IPS-15b (cell line): ENCODE data around the gene EFCAB10.

Experiments used
- H3K27me3 ChIP-seq: one replicate; pipeline ENCODE4 v1.6.1; 2013; ENCODE audit warnings: low read length; ENCODE audit not compliant: control insufficient read depth, insufficient read depth
- H3K36me3 ChIP-seq: one replicate; pipeline ENCODE4 v1.6.1; 2013; ENCODE audit warnings: low read length; ENCODE audit not compliant: control insufficient read depth, insufficient read depth
- H3K4me1 ChIP-seq: one replicate; pipeline ENCODE4 v1.6.1; 2013; ENCODE audit warnings: mild to moderate bottlenecking, low read length; ENCODE audit not compliant: control insufficient read depth, insufficient read depth
- H3K4me3 ChIP-seq: one replicate; pipeline ENCODE4 v1.5.1; 2013; ENCODE audit warnings: low read depth, low read length
- H3K9ac ChIP-seq: one replicate; pipeline ENCODE4 v1.6.1; 2013; ENCODE audit warnings: low read depth, mild to moderate bottlenecking, low read length
- H3K9me3 ChIP-seq: one replicate; pipeline ENCODE4 v1.6.1; 2013; ENCODE audit warnings: mild to moderate bottlenecking, low read length; ENCODE audit not compliant: control insufficient read depth, insufficient read depth

The EFCAB10 gene, protein sequence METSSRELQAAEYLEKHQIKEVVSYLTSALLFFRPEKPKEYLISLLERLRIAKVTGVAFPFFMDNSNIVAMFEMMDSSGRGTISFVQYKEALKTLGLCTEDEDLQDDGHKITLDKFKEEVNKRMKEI

DNA sequence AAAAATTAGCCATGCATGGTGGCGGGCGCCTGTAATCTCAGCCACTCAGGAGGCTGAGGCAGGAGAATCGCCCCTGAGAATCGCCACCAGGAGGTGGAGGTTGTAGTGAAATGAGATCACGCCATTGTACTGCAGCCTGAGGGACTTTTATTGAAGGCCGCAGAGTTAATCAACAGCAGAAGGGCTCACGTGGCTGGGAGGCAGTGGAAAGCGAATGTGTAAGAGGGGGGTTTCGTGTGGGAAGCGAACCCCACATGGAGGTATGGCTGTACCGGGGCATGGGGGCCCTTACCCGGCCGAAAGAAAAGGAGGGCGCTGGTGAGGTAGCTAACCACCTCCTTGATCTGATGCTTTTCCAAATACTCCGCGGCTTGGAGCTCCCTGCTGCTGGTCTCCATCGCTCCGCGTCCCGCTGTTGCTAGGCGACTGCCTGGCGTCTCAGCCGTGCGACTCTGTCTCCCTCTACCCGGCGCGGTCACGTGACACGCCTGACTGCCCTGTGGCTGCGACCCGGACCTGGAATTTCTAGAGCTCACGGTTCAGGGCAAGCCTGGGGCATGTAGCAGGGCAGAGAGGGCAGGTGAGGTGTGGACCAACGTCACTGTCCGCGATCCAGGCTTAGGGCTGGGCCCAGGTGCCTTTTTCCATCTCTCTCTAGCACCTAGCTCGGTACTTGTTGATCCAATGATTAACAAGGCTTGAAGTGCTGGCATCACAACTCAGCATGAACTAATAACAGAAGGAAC, at the start of gene EFCAB10:
Gene EFCAB10, minus strand, starts transcription at position 428 of the 746 bp plus-strand sequence. Its CDS starts 30 bp downstream, at position 398.
- H3K9ac ChIP-seq = peak within 1 kb of the TSS; percentile 38

DNA sequence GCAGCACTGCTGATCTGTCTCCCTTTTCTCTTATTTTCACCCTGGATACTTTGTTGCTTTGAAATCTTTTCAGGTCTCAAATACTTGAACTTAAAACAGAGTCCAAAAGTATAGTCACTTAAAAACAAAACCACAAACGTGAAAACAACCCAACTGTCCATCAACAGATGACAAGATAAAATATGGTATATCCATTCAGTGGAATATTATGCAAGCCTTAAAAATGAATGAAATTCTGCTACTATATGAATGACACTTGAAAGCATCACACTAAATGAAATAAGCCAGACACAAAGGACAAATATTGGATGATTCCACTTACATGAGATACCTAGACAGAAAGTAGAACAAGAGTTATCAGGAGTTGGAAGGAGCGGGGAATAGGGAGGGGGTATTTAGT, 44.7 kb upstream of the EFCAB10 start:
- Histone ChIP-seq H3K4me1 (no peaks in the 10 kb centered on the region), H3K4me3 (no peak overlapping the region), H3K27me3 (no peaks in the 10 kb centered on the region), H3K9me3 (no peaks in the 10 kb centered on the region), H3K9ac (no peak overlapping the region), H3K36me3 (peaks cover 27% of the 10 kb centered on the region)

More for the DNA sequence above, at the start of gene EFCAB10:
- H3K27me3 ChIP-seq = no peaks in the 10 kb centered on the region
- peak within 1 kb of the TSS; percentile 87 for H3K4me3 ChIP-seq
- no peaks in the 10 kb centered on the region for H3K36me3 ChIP-seq
- no peaks in the 10 kb centered on the region for H3K9me3 ChIP-seq
- no peaks in the 10 kb centered on the region for H3K4me1 ChIP-seq

DNA sequence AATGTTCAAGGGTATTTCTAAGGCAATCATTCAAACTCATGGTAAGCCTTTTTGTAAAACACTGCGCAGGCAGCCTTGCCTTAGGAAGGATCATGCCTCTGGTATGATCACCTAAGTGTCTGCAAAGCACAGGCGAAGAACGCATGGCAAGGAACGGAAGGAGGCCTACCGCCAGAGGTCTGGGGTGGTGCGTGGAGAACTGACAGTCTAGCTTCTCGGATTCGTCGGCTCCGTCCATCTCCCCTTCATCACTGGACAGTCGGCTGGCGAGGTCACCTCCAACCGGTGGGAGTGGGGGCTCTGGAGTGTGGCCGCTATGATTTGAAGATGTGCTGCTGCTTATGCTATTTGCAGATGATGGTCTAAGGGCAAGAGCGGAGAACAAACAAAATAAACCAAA, 42.6 kb upstream of the EFCAB10 start:
- Histone ChIP-seq H3K4me3 (no peak overlapping the region), H3K27me3 (no peaks in the 10 kb centered on the region), H3K4me1 (no peaks in the 10 kb centered on the region), H3K9ac (no peak overlapping the region), H3K36me3 (peaks cover 23% of the 10 kb centered on the region), H3K9me3 (no peaks in the 10 kb centered on the region)

DNA sequence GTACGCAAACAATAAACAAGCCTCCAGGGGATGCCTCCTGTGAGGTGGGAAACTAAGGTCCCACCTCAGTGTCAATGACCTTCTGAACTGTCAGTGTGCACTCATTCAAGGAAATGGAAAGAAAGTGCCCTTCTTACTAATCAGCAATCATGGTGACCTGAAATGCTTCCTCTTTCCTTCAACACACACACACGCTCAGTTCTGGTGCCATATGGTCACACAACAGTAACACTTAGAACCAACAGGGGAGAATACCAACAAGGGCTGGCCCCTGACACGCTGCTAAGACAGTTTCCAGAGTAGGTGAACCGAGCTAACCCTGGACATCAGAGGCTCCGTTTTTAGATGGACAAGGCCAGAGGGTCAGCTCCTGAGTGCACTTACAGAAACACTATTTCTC, 42.1 kb upstream of the EFCAB10 start:
- Histone ChIP-seq H3K9ac (no peak overlapping the region), H3K27me3 (no peaks in the 10 kb centered on the region), H3K4me3 (no peak overlapping the region), H3K36me3 (peaks cover 25% of the 10 kb centered on the region), H3K9me3 (no peaks in the 10 kb centered on the region), H3K4me1 (no peaks in the 10 kb centered on the region)

DNA sequence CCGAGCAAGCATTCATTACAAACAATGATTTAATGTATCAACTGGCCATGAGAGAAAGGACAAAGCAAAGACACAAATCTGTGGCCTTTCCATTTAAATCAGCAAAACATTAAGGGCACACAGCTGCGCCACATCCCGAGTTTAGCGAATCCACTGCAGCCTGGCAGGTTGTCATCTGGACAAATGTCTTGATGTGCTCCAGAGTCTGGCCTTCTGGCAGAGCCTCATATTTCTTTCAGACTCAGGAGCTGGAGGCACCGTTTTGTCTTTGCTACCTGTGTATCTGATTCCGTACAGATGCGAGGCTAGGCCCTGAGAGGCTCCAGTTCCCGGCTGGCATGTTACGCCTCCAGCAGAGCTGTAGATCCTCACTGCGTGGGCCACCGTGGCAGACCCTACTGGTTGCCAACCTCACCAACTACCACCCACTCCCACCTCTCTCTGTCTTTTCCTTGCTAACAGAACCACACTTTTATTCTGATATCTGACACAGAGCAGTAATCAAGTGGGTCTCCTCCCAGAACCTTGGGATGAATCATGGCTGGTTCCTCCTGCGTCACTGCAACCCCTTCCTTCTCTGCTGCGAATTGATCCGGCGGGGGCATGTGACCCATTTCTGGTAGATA, 40.9 kb upstream of the EFCAB10 start:
- no peaks in the 10 kb centered on the region for H3K4me1 ChIP-seq
- peaks cover 35% of the 10 kb centered on the region for H3K36me3 ChIP-seq
- no peaks in the 10 kb centered on the region for H3K9me3 ChIP-seq
- H3K4me3 ChIP-seq = no peak overlapping the region
- no peak overlapping the region for H3K9ac ChIP-seq
- no peaks in the 10 kb centered on the region for H3K27me3 ChIP-seq

DNA sequence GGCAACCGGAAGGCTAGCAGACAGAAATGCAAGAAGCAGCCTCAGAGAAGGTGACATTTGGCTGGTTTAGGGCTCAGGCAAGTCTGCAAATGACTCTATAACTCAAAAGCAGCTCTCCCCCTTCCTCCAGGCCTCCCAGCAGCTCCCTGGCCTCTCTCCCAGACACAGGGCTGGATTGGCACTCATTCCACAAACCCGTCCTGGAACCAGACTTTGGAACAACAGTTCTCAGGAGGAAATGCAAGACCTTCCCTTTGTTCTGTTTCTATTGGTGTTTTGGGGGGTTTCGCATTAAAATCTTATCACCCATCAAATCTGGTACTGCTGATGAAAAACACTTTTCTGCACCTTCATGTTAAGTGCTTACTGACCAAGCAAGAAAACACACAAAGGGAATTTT, 40.3 kb upstream of the EFCAB10 start:
- Histone ChIP-seq H3K4me1 (no peaks in the 10 kb centered on the region), H3K9me3 (no peaks in the 10 kb centered on the region), H3K4me3 (no peak overlapping the region), H3K9ac (no peak overlapping the region), H3K27me3 (no peaks in the 10 kb centered on the region), H3K36me3 (peaks cover 35% of the 10 kb centered on the region)

DNA sequence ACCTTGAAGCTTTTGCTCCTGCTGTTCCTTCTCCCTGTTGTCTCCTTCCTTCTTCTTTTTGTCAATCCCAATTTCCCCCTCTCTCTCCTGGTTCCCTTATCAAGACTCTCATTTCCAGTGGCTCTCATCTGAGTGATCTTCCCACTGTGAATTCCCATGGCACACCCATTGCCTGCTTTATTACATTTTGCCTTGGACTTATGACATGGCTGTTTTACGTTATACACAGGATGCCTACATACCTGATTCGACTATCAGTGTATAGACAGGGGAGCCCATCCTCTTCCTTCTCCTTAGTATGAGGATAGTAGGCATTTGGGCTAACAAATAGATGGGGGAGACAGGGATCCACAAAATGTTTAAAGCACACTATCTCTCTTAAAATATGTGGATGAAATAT, 39.9 kb upstream of the EFCAB10 start:
- H3K4me1 ChIP-seq = no peaks in the 10 kb centered on the region
- H3K27me3 ChIP-seq = no peaks in the 10 kb centered on the region
- H3K9ac ChIP-seq = no peak overlapping the region
- peaks cover 36% of the 10 kb centered on the region for H3K36me3 ChIP-seq
- H3K4me3 ChIP-seq = no peak overlapping the region
- H3K9me3 ChIP-seq = no peaks in the 10 kb centered on the region

DNA sequence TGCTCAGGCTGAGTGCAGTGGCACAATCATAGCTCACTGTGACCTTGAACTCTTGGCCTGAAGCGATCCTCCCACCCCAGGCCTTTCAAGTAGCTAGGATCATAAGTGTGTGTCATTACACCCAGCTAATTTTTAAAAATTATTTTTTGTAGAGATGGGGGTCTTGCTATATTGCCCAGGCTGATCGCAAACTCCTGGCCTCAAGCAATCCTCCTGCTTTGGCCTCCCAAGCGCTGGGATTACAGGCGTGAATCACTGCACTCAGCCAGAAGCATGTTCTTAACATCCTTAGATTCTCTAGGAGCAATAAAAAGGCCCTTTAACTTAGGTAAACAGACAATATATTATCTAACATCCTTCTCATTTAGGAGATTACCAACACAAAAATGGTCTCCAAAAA, 38.3 kb upstream of the EFCAB10 start:
- Histone ChIP-seq H3K4me1 (no peaks in the 10 kb centered on the region), H3K9ac (no peak overlapping the region), H3K4me3 (no peak overlapping the region), H3K9me3 (no peaks in the 10 kb centered on the region), H3K27me3 (no peaks in the 10 kb centered on the region), H3K36me3 (peaks cover 46% of the 10 kb centered on the region)

DNA sequence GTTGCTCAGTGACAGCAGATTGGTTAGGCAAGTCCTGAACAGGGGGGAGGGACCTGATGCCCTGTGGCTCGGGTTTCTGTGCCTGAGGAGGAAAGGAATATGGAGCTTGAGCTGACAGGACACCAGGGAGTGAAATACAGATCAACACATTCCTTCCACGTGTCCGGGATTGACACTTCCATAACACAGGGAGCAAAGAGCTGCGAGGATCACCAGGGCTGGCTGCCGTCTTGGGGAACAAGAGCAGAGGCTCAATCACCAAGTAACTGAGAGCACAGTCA, 36.7 kb upstream of the EFCAB10 start:
- no peak overlapping the region for H3K9ac ChIP-seq
- H3K4me3 ChIP-seq = no peak overlapping the region
- H3K36me3 ChIP-seq = peaks cover 51% of the 10 kb centered on the region
- no peaks in the 10 kb centered on the region for H3K4me1 ChIP-seq
- no peaks in the 10 kb centered on the region for H3K9me3 ChIP-seq
- no peaks in the 10 kb centered on the region for H3K27me3 ChIP-seq

DNA sequence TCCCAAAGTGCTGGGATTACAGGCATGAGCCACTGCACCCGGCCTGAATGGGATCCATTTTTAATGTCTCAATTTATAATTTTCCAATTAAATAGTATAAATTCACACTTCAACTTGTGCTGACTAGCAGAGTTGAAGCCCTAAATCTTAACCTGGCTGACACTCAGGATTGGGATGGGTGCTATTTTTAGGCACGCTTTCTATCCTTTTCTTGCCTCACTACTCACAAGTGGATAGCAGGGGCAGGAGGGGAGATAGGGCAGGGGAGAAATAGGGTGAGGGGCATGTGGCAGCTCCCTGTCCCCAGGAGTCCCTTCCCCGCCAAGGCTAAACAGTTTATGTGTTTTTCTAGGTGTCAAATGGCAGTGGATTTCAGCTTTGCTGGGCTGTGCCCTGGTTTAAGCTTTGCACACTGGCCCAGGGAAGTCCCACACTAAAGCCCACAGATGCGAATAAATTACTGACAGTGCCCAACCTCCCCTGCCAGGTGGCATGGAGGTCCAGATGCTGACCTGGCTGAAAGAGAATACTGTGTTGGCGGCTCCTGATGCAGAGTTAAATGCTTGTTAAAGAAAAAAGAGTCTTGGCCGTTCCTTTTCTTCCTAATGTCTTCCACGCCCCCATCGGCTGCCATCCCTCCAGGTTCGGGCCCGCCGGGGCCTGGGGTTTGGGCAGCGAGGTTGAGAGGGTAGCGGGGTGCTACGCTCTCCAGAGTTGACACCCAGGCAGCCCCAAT, 36.2 kb upstream of the EFCAB10 start:
- Histone ChIP-seq H3K4me1 (no peaks in the 10 kb centered on the region), H3K9me3 (no peaks in the 10 kb centered on the region), H3K4me3 (no peak overlapping the region), H3K9ac (no peak overlapping the region), H3K27me3 (no peaks in the 10 kb centered on the region), H3K36me3 (peaks cover 46% of the 10 kb centered on the region)

DNA sequence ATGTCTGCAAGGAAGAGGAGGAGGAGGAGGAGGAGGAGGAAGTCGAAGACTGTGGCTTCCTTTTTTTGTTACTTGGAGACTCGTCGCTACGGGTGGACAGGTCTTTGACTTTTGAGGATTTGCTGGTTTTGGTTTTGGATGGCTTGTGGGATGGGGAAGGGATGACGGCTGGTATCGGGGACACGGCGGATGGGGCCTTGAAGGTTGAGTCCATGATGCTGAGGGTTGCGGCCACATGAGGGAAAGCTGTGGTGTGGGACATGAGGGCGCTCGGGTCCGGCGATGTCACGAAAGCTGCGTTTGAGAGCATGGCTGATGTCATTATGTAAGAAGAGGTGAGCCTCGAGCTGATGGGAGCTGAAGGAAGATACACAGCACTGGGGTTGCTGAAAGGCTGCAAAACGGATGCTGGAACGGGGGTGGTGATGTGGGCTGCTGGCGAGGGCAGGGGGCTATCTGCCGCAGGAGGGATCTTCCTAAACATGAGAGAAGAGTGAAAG, 33.1 kb upstream of the EFCAB10 start:
- H3K36me3 ChIP-seq = peaks cover 38% of the 10 kb centered on the region

More for the DNA sequence above, 33.1 kb upstream of the EFCAB10 start:
- no peaks in the 10 kb centered on the region for H3K4me1 ChIP-seq
- H3K9ac ChIP-seq = no peak overlapping the region
- no peaks in the 10 kb centered on the region for H3K9me3 ChIP-seq
- no peak overlapping the region for H3K4me3 ChIP-seq
- no peaks in the 10 kb centered on the region for H3K27me3 ChIP-seq
